SIG-M5 treated with dmso at 0.1 percent for 504 hours (cell line): ENCODE results near the gene GAK.
"Not testable (repeated sequence)": the region's sequence is repeated elsewhere in the genome, so short reads cannot be mapped to it uniquely, and the experiment has no call there.

Experiments
- DNase-seq: peaks from one replicate; lab custom pipeline; 2025; ENCODE audit not compliant: unreplicated experiment; lab: John Stamatoyannopoulos, UW

GAK gene

GRCh38 chr4:927566-927965 is 4.5 kb downstream of the GAK start:
- not testable (repeated sequence) for DNase-seq

GRCh38 chr4:926538-926937 is 5.6 kb downstream of the GAK start:
- DNase-seq: no peak

GRCh38 chr4:925771-926500 is 6.2 kb downstream of the GAK start:
- no peak for DNase-seq

GRCh38 chr4:925171-925570 is 6.9 kb downstream of the GAK start:
- DNase-seq: no peak

- no peak for DNase-seq
Observed at GRCh38 chr4:924107-925096, 7.7 kb downstream of the GAK start.

- no peak for DNase-seq
Observed at GRCh38 chr4:921830-922331, 10.2 kb downstream of the GAK start.

GRCh38 chr4:919004-919680 is 13.0 kb downstream of the GAK start:
- DNase-seq: not testable (repeated sequence)

- DNase-seq: not testable (repeated sequence)
Observed at GRCh38 chr4:918591-918990, 13.5 kb downstream of the GAK start.

- no peak for DNase-seq
Observed at GRCh38 chr4:917992-918391, 14.1 kb downstream of the GAK start.

GRCh38 chr4:917466-917865 is 14.7 kb downstream of the GAK start:
- DNase-seq: no peak

- peak; percentile 68 for DNase-seq
Observed at GRCh38 chr4:915595-915994, 16.5 kb downstream of the GAK start.

GRCh38 chr4:915041-915474 is 17.1 kb downstream of the GAK start:
- DNase-seq: peak; percentile 75

- DNase-seq: no peak
Observed at GRCh38 chr4:914531-914930, 17.6 kb downstream of the GAK start.

- no peak for DNase-seq
Observed at GRCh38 chr4:913280-913618, 18.9 kb downstream of the GAK start.

- no peak for DNase-seq
Observed at GRCh38 chr4:912548-913279, 19.4 kb downstream of the GAK start.

GRCh38 chr4:911871-912490 is 20.1 kb downstream of the GAK start:
- no peak for DNase-seq

- DNase-seq: no peak
Observed at GRCh38 chr4:911221-911751, 20.8 kb downstream of the GAK start.

GRCh38 chr4:910366-911091 is 21.6 kb downstream of the GAK start:
- no peak for DNase-seq

- no peak for DNase-seq
Observed at GRCh38 chr4:909821-910220, 22.3 kb downstream of the GAK start.
